Measurements from ENCODE around the gene IL23R. TPM values are rescaled to one million over a fixed set of nuclear protein-coding genes. Genes with fewer than 3 reads are reported as not detected.

The IL23R gene
- total RNA-seq, 1 experiment from 2014 or later: not detected

- Histone ChIP-seq H3K9ac (ENCODE audit: low read length) (no peak overlapping the region), H3K9me2 (ENCODE audit: insufficient read depth) (no peaks in the 10 kb centered on the region), H4K20me1 (ENCODE audit: insufficient read depth) (no peaks in the 10 kb centered on the region), H3K79me2 (ENCODE audit: insufficient read depth, low read length) (no peaks in the 10 kb centered on the region), H3K27me3 (ENCODE audit: insufficient read depth, low read length) (no peaks in the 10 kb centered on the region), H2AFZ (ENCODE audit: low read depth, low read length, poor library complexity, severe bottlenecking) (no peak overlapping the region), H3K4me2 (ENCODE audit: low read length) (no peak overlapping the region), H3K9me3 (ENCODE audit: control insufficient read depth in 1 of 2, insufficient read depth in 1 of 2, low read depth in 1 of 2, low read length in 2 of 2) (no peaks in the 10 kb centered on the region), H3K36me3 (ENCODE audit: control insufficient read depth in 1 of 2, insufficient read depth in 2 of 2, low read length in 2 of 2) (no peaks in the 10 kb centered on the region), H3K4me3 (replicated peaks in 1 of 2; ENCODE audit: low read depth in 1 of 2, low read length in 2 of 2) (no peak overlapping the region), H3K4me1 (ENCODE audit: control insufficient read depth in 1 of 2, insufficient read depth in 2 of 2, low read length in 2 of 2) (no peaks in the 10 kb centered on the region), H3K27ac (ENCODE audit: low read depth, low read length) (no peak overlapping the region)
- BruUV-seq (replicated peaks): no TSS peak
- RAD21 ChIA-PET (ENCODE audit: low non-redundant PET in 1 of 2, low total read pairs in 2 of 2, uncharacterized antibody in 2 of 2, unreplicated experiment in 2 of 2): no interaction called here
- ATAC-seq (no peak), DNase-seq (ENCODE audit: low read depth, low spot score) (no peak)
- intact Hi-C loops (cut with micrococcal nuclease): no loop called here
- POLR2A ChIA-PET: no interaction called here
- CTCF ChIA-PET: interaction anchor here (1.1 kb wide), 1 partner anchor 10 kb away, joined by 3 read pairs; no protein-coding TSS in a partner anchor
- no peak for TF ChIP-seq TCF7L2 (IDR thresholded peaks at IDR 0.05; ENCODE audit: borderline replicate concordance, extremely low read depth, insufficient read depth, insufficient read length)
- TF ChIP-seq POLR2A (IDR thresholded peaks at IDR 0.05; ENCODE audit: borderline replicate concordance, extremely low read depth, insufficient read depth, insufficient read length): no peak
- no peak for TF ChIP-seq ATF3 (IDR thresholded peaks at IDR 0.05)
- TF ChIP-seq EZH2 (IDR thresholded peaks at IDR 0.05): no peak
These were observed 35.6 kb downstream of the IL23R start for GRCh38 chr1:67201891-67202290.

- CTCF ChIA-PET: no interaction called here
- POLR2A ChIA-PET: interaction anchor here (0.6 kb wide), 1 partner anchor 14 kb away, joined by 3 read pairs; no protein-coding TSS in a partner anchor
- Histone ChIP-seq H3K4me1 (ENCODE audit: control insufficient read depth in 1 of 2, insufficient read depth in 2 of 2, low read length in 2 of 2) (no peaks in the 10 kb centered on the region), H3K9ac (ENCODE audit: low read length) (no peak overlapping the region), H3K27ac (ENCODE audit: low read depth, low read length) (no peak overlapping the region), H3K36me3 (ENCODE audit: control insufficient read depth in 1 of 2, insufficient read depth in 2 of 2, low read length in 2 of 2) (no peaks in the 10 kb centered on the region), H2AFZ (ENCODE audit: low read depth, low read length, poor library complexity, severe bottlenecking) (no peak overlapping the region), H3K79me2 (ENCODE audit: insufficient read depth, low read length) (no peaks in the 10 kb centered on the region), H3K9me2 (ENCODE audit: insufficient read depth) (no peaks in the 10 kb centered on the region), H3K9me3 (ENCODE audit: control insufficient read depth in 1 of 2, insufficient read depth in 1 of 2, low read depth in 1 of 2, low read length in 2 of 2) (no peaks in the 10 kb centered on the region), H3K4me2 (ENCODE audit: low read length) (no peak overlapping the region), H3K27me3 (ENCODE audit: insufficient read depth, low read length) (no peaks in the 10 kb centered on the region), H3K4me3 (replicated peaks in 1 of 2; ENCODE audit: low read depth in 1 of 2, low read length in 2 of 2) (no peak overlapping the region), H4K20me1 (ENCODE audit: insufficient read depth) (no peaks in the 10 kb centered on the region)
- no peak for ATAC-seq
- RAD21 ChIA-PET (ENCODE audit: low non-redundant PET in 1 of 2, low total read pairs in 2 of 2, uncharacterized antibody in 2 of 2, unreplicated experiment in 2 of 2): no interaction called here
- no peak for DNase-seq (ENCODE audit: low read depth, low spot score)
- no TSS peak for BruUV-seq (replicated peaks)
- intact Hi-C loops (cut with micrococcal nuclease): no loop called here
- no peak for TF ChIP-seq EGR1 (IDR thresholded peaks at IDR 0.05; ENCODE audit: low read depth)
- no peak for TF ChIP-seq JUND (IDR thresholded peaks at IDR 0.05)
- no peak for TF ChIP-seq SRF (IDR thresholded peaks at IDR 0.05; ENCODE audit: low read depth)
- no peak for TF ChIP-seq POLR2AphosphoS5 (IDR thresholded peaks at IDR 0.05; ENCODE audit: low read depth, low read length)
- TF ChIP-seq MAX (IDR thresholded peaks at IDR 0.05): no peak
- no peak for TF ChIP-seq SP1 (IDR thresholded peaks at IDR 0.05; ENCODE audit: low read depth)
- TF ChIP-seq ZNF274 (IDR thresholded peaks at IDR 0.05; ENCODE audit: low read depth, low read length): no peak
- no peak for TF ChIP-seq YY1 (IDR thresholded peaks at IDR 0.05; ENCODE audit: extremely low read depth, insufficient replicate concordance, low read depth, low read length)
- TF ChIP-seq POLR2A (IDR thresholded peaks at IDR 0.05; ENCODE audit: borderline replicate concordance, extremely low read depth, insufficient read depth, insufficient read length): no peak
- TF ChIP-seq ELF1 (IDR thresholded peaks at IDR 0.05; ENCODE audit: borderline replicate concordance, low read depth): no peak
- TF ChIP-seq REST (IDR thresholded peaks at IDR 0.05; ENCODE audit: low read depth): no peak
These were observed 38.2 kb downstream of the IL23R start for GRCh38 chr1:67204298-67204980.

Data from HCT116 (cell line).